Breast epithelium (tissue), 4 donors: Measurements from ENCODE around the gene SMC4. TPM values are rescaled to one million over a fixed set of nuclear protein-coding genes. Genes with fewer than 3 reads are reported as not detected.
A peak's percentile ranks its signal among the peaks of the same experiment; 100 is the strongest.

ENCODE experiments used
- DNase-seq, 2 donors: peaks; one replicate each; pipeline ENCODE4 v3.0.0-alpha.2; 2019; ENCODE audit warnings: low spot score in 2 of 2
- H3K27ac ChIP-seq, 2 donors: fragments of 200-600 bp; sonication (generic) in 1 of 2; one replicate each; pipeline ENCODE4 v1.5.1; 2016 to 2019; ENCODE audit warnings: mild to moderate bottlenecking in 1 of 2
- H3K27me3 ChIP-seq, 2 donors: fragments of 200-600 bp; sonication (generic) in 1 of 2; one replicate each; pipeline versions ENCODE4 v1.5.1 to v1.6.0; 2017 to 2019; ENCODE audit warnings: control low read depth in 1 of 2, mild to moderate bottlenecking in 1 of 2
- H3K36me3 ChIP-seq: fragments of 200-600 bp; one replicate; pipeline ENCODE4 v1.5.1; 2019
- H3K4me1 ChIP-seq, 2 donors: fragments of 200-600 bp; sonication (generic); one replicate each; pipeline ENCODE4 v1.5.1; 2016 to 2019; ENCODE audit warnings: control low read depth in 1 of 2
- H3K4me3 ChIP-seq, 3 donors: fragments of 200-600 bp; sonication (generic); 1 replicate in 2 of 3; 2 replicates in 1 of 3; pipeline ENCODE4 v1.5.1; 2016 to 2019; ENCODE audit warnings: mild to moderate bottlenecking in 3 of 3, moderate library complexity in 2 of 3
- H3K9me3 ChIP-seq, 2 donors: fragments of 200-600 bp; sonication (generic) in 1 of 2; one replicate each; pipeline ENCODE4 v1.5.1; 2016 to 2019; ENCODE audit warnings: control low read depth in 1 of 2
- CTCF ChIP-seq, 3 donors: fragments of 450-650 bp; IDR thresholded peaks; one replicate each; pipeline ENCODE4 v1.5.1; 2016 to 2017; ENCODE audit warnings: antibody characterized with exemption in 3 of 3, mild to moderate bottlenecking in 3 of 3, moderate library complexity in 3 of 3
- POLR2A ChIP-seq: fragments of 450-650 bp; IDR thresholded peaks from one replicate; pipeline ENCODE4 v1.6.1; 2016; ENCODE audit warnings: antibody characterized with exemption, mild to moderate bottlenecking, moderate library complexity
- POLR2AphosphoS5 ChIP-seq, 3 donors: sonication (generic); formaldehyde crosslinking; IDR thresholded peaks; one replicate each; pipeline ENCODE4 v1.6.1; 2017; ENCODE audit warnings: antibody characterized with exemption in 3 of 3
- intact Hi-C: fragments of 100-400 bp; cut with DNase I; formaldehyde crosslinking; loops from one replicate; pipeline ENCODE4 v1.15.1; 2023; ENCODE audit warnings: low total_unique reads
- total RNA-seq, 3 donors: library from RNA; depleted of rRNA; stranded (reverse); fragments of >200 nt; gene quantifications; one replicate each; pipeline ENCODE4 v1.1.0, GENCODE V29; 2016

SMC4 gene
- total RNA-seq, 3 donors from 2014 or later, result 17.1 to 30.3 (median 25.2) TPM

DNA sequence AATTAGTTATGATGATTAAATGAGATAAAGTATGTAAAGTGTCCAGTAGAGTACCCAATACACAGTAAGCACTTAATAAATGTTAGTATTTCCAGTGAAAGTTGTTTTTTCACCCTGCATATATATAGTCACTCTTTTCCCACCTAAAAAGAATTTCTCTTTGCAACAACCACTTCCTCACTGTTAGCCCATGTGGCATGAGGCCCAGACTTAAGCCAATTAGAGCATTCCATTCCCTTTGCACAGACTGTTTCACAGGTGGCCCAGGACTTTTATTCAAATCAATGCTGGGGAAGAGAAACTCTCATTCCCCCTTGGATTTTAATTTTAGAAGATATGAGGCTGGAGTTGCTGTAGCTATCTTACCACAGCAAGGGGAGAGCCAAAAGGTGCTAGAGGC, 4.2 kb upstream of the SMC4 start:
- intact Hi-C loops, result no loop called here

DNA sequence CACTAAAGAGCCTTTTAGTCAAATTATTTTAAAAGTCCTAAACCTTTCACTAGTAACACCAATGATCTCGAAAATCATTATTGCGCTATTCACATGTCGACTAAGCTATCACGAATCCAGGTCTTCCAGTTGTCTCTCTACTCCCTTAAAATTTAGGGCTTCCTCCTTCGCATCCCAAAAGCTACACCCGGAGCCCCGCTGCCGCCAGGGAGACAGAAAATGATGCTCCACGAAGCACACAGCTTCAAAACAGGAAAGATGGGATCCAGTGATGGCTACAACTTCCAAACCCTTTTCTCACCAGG, 678 bp upstream of the SMC4 start:
- Histone ChIP-seq H3K27me3 (no peaks in the 10 kb centered on the region), H3K36me3 (no peaks in the 10 kb centered on the region), H3K9me3 (no peaks in the 10 kb centered on the region), H3K27ac (peak overlapping the region; percentile 87 to 92), H3K4me1 (peaks cover 0 to 6% of the 10 kb centered on the region in 2 donors), H3K4me3 (peak overlapping the region; percentile 72 to 82 (median 78))
- intact Hi-C loops, result no loop called here
- no peak for DNase-seq
- TF ChIP-seq POLR2AphosphoS5 (IDR thresholded peaks at IDR 0.05) (no peak), POLR2A (no peak), CTCF (IDR thresholded peaks at IDR 0.05) (no peak)

More for the DNA sequence above, 4.2 kb upstream of the SMC4 start:
- no peak for TF ChIP-seq CTCF (IDR thresholded peaks at IDR 0.05)
- no peak for TF ChIP-seq POLR2AphosphoS5 (IDR thresholded peaks at IDR 0.05)
- TF ChIP-seq POLR2A, result no peak
- Histone ChIP-seq H3K27me3 (no peaks in the 10 kb centered on the region), H3K9me3 (no peaks in the 10 kb centered on the region), H3K36me3 (no peaks in the 10 kb centered on the region), H3K4me1 (no peaks in the 10 kb centered on the region), H3K27ac (no peak overlapping the region), H3K4me3 (no peak overlapping the region)
- DNase-seq, result no peak

GRCh38 chr3:160400030-160400701, 716 bp downstream of the SMC4 start:
- Histone ChIP-seq H3K27me3 (no peaks in the 10 kb centered on the region), H3K27ac (peak overlapping the region; percentile 87 to 92), H3K9me3 (no peaks in the 10 kb centered on the region), H3K4me3 (peak overlapping the region; percentile 72 to 82 (median 78)), H3K4me1 (peaks cover 0 to 6% of the 10 kb centered on the region in 2 donors), H3K36me3 (no peaks in the 10 kb centered on the region)
- intact Hi-C loops, result no loop called here
- TF ChIP-seq POLR2A (no peak), CTCF (IDR thresholded peaks at IDR 0.05) (no peak), POLR2AphosphoS5 (IDR thresholded peaks at IDR 0.05) (no peak)
- peak in 1 of 2 donors; percentile 18 for DNase-seq

DNA sequence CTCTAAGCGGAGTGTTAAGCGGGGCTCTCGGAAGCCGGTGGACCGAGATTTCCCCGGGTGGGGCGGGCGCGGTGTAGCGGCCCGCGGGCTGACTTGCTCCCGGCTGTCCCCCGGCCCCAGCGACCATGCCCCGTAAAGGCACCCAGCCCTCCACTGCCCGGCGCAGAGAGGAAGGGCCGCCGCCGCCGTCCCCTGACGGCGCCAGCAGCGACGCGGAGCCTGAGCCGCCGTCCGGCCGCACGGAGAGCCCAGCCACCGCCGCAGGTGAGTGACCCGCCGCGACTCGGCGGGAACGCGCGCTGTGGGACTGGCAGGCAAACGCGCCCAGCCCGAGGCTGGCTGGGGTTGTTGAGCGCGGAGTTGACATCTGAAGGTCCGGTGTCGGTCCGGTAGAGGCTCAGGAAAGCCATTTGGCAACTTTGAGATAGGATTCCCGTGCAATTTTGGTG, 1.3 kb downstream of the SMC4 start:
- H3K9me3 ChIP-seq, result no peaks in the 10 kb centered on the region
- intact Hi-C loops, result no loop called here

More for the DNA sequence above, 1.3 kb downstream of the SMC4 start:
- TF ChIP-seq POLR2AphosphoS5 (IDR thresholded peaks at IDR 0.05) (no peak), POLR2A (no peak), CTCF (IDR thresholded peaks at IDR 0.05) (no peak)
- H3K4me1 ChIP-seq, result peaks cover 0 to 6% of the 10 kb centered on the region in 2 donors
- H3K36me3 ChIP-seq, result no peaks in the 10 kb centered on the region
- no peak for DNase-seq
- H3K27me3 ChIP-seq, result no peaks in the 10 kb centered on the region
- peak overlapping the region; percentile 87 to 92 for H3K27ac ChIP-seq
- H3K4me3 ChIP-seq, result peak overlapping the region; percentile 72 to 82 (median 78)
